ENCODE data around the gene PI4KB.

GRCh38 chr1:151265446-151266236 lies 61.6 kb downstream of the PI4KB start:
- no peak for TF ChIP-seq POLR2A (IDR thresholded peaks at IDR 0.05)
- TF ChIP-seq CTCF (IDR thresholded peaks at IDR 0.05), result no peak

All from lower leg skin (tissue), 3 donors.